Gastrocnemius medialis (tissue), 4 donors: ENCODE results near the gene YWHAG.

Experiments used
- CTCF ChIP-seq, 5 experiments: fragments of 450-650 bp in 3 of 5; fragments of 200-600 bp in 2 of 5; sonication (generic) in 2 of 5; IDR thresholded peaks in 4 of 5; conservative IDR thresholded peaks in 1 of 5; 1 replicate in 4 of 5; 2 replicates in 1 of 5; pipeline ENCODE4 v1.5.1; 2016 to 2019; ENCODE audit warnings: antibody characterized with exemption in 5 of 5, mild to moderate bottlenecking in 3 of 5, moderate library complexity in 3 of 5
- POLR2A ChIP-seq, 2 donors: fragments of 450-650 bp; IDR thresholded peaks; one replicate each; pipeline ENCODE4 v1.6.1; 2017; ENCODE audit warnings: antibody characterized with exemption in 2 of 2, mild to moderate bottlenecking in 2 of 2, moderate library complexity in 2 of 2

- no peak for TF ChIP-seq CTCF (IDR thresholded peaks at IDR 0.05 in 4 of 5, conservative IDR thresholded peaks at IDR 0.05 in 1 of 5)
- no peak for TF ChIP-seq POLR2A (IDR thresholded peaks at IDR 0.05)
Observed at GRCh38 chr7:76337147-76337546, 21.6 kb downstream of the YWHAG start.
